GM19397 (cell line): ENCODE data around the gene DHRS1.

ENCODE experiments used
- ATAC-seq: cut with Tn5 transposase; IDR thresholded peaks from one replicate; pipeline ENCODE4 v1.9.1; 2021; ENCODE audit warnings: mild to moderate bottlenecking, moderate library complexity; ENCODE audit not compliant: unreplicated experiment

The DHRS1 gene

GRCh38 chr14:24268225-24268624 is 31.4 kb downstream of the DHRS1 start:
- no peak for ATAC-seq

DNA sequence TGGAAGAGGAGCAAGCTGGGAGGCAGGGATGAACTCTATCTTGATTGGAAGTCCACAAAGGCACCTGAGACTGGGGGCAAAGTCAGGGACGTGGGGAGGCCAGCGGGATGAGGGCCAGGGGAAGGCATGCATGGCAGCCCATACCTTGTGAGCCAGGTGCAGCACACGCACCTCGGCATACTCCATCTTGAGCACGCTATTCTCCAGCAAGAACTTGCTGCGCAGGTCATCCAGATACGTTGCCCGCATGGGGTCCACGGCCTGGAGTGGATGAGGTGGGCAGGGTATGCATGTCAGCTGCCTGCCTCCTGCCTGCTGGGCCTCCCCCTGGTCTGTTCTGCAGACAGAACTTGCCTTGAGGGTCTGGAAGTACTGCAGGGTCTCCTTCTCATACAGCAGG is 32.1 kb downstream of the DHRS1 start:
- ATAC-seq, result no peak

DNA sequence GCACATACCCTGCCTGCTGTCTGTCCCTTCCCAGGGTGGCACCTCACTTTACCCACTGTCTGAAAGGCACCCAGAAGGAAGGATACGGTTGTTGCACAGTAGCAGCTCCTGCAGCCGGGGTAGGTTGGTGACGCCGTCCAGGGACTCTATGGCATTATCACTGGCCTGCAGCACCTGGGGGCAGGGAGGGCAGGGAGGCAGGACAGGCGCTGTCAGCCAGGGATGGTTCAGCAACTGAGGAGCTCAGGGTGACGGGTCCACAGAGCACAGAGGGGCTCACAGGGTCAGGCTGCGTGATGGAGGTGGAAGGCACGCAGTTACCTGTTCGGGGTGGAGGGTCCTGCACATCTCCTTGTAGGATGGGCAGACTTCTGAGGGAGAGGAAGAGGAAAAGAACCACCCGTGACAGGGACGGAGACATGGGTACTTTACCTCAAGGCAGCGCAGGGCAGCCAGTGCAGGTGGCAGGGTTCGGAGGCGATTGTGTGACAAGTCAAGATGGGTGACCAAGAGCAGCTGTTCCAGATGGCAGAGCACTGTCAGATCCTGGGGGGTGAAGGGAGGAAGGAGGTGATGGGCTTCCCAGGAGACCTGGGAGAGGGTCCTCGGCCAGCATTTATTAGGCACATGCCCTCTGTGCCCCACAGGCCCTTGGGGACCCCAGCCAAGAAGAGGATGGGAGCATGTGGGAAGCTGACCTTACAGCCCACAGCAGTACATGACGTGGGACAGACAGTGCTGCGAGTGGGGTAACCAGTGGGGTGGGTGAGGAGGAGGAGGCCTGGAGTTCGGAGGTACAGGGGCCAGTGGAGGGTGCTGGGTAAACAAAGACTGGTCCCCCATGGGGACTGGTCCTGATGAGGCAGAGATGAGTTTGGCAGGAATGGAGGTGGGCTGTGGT is 33.0 kb downstream of the DHRS1 start:
- ATAC-seq, result no peak

DNA sequence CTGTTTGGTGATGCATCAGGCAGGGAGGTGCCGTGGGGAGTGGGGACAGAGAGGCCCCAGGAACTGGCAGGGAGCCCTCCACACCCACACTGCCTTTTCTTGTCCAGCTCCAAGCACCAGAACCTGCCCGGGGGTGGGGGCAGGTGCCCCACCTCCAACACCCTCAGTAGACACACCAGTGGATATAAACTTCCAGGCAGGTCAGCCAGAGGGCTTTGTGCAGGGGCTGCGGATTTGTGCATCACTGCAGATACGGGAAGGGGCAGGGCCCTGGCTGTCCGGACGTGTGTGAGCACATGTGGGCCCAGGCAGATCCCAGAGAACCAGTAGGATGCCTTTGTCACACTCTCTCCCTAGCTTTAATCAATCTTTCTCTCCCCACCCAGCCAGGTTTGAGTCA is 35.3 kb downstream of the DHRS1 start:
- ATAC-seq, result no peak

GRCh38 chr14:24263848-24264247 is 35.7 kb downstream of the DHRS1 start:
- ATAC-seq, result no peak

GRCh38 chr14:24262821-24263733 is 36.5 kb downstream of the DHRS1 start, which contains the start of gene TGM1:
Gene TGM1, minus strand, starts transcription at chr14:24263177. Its CDS starts 825 bp downstream, at chr14:24262352.
- no peak for ATAC-seq

- ATAC-seq, result no peak
Measured at GRCh38 chr14:24261969-24262327, 37.6 kb downstream of the DHRS1 start.

DNA sequence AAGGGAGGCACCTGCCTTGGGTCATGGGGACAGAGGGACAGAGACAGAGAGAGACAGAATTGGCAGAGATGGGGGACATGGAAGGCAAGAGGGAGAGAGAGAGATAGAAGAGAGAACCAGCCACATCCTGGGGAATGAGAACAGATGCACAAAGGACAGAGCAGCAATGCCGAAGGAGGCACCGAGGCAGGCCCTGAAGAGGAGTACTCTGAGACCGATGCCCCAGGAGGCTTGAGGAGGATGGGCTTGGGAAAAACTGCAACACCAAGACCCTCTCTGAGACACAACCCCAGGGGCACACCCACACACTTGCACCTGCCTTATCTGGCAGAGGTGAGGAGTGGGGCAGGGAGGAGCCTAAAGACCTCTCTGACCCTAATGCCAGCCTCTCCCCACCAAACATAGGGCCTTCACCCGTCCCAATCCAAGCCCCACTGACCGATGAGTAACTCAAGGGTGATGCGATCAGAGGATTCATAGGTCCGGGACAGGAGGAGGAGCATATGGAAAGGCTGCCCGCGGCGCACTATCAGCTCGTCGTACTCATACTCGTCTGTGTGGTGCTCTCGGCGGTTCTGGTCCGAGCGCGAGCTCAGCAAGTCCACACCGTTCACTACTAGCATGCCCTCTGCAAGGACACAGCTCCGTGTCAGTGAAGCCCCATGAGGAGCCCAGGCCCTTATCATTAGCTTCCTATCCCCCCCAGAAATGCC is 38.2 kb downstream of the DHRS1 start:
- no peak for ATAC-seq

- ATAC-seq, result no peak
Measured at GRCh38 chr14:24260780-24261157, 38.8 kb downstream of the DHRS1 start.

GRCh38 chr14:24260026-24260779 is 39.4 kb downstream of the DHRS1 start:
- no peak for ATAC-seq

- ATAC-seq, result no peak
Measured at GRCh38 chr14:24259282-24260025, 40.1 kb downstream of the DHRS1 start.

DNA sequence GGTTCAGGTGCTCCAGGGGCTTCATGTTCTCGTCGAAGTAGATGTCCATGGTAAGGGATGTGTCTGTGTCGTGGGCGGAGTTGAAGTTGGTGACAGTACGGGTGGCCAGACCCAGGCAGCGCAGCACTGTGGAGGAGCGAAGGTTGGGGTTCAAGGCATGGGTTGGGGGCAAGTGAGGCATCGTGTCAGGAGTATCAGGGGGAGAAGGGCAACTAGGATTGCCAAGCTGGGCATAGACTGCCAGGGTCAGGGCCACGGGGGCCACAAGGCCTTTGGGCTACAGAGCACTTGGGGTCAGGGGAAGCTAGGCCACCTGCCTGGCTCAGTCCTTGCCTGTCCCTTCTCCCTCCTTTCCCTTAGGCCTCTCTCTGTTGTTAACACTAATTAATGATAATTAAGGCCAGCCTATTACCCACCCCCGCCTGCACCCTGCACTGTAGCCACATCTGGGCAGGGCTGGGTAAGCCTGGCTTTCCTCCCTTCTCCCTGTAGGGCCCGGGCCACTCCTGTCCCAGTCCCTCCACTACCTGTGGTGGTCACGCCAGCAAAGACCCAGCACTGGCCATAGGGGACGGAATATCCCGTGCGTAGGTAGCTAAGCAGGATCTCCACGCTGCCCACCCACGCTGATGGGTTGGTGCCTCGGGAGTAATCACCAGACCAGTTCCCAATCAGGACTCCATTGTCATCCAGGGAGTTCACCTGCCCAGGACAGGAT is 40.9 kb downstream of the DHRS1 start:
- no peak for ATAC-seq

- no peak for ATAC-seq
Measured at GRCh38 chr14:24258119-24258518, 41.5 kb downstream of the DHRS1 start.

DNA sequence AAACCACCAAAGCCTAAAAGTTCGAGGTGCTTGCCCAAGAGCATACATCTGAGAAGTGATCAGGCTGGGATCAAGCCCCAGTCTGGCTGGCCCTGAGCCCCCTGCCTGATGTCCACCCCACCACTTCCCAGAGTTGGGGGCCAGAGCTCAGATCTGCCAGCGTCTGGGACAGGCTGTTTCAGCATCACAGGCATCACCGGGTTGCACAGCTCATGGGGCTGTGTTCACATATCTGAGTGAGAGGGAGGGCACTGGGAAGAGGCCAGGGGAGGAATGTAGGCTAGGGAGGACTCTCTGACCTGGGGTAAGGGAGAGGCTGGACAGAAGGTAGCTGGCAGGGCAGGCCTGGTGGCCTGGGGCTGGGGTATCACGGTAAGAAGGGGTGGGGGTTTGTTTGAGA is 42.6 kb downstream of the DHRS1 start:
- no peak for ATAC-seq

- no peak for ATAC-seq
Measured at GRCh38 chr14:24255931-24256711, 43.5 kb downstream of the DHRS1 start.

- ATAC-seq, result no peak
Measured at GRCh38 chr14:24255438-24255837, 44.1 kb downstream of the DHRS1 start.

DNA sequence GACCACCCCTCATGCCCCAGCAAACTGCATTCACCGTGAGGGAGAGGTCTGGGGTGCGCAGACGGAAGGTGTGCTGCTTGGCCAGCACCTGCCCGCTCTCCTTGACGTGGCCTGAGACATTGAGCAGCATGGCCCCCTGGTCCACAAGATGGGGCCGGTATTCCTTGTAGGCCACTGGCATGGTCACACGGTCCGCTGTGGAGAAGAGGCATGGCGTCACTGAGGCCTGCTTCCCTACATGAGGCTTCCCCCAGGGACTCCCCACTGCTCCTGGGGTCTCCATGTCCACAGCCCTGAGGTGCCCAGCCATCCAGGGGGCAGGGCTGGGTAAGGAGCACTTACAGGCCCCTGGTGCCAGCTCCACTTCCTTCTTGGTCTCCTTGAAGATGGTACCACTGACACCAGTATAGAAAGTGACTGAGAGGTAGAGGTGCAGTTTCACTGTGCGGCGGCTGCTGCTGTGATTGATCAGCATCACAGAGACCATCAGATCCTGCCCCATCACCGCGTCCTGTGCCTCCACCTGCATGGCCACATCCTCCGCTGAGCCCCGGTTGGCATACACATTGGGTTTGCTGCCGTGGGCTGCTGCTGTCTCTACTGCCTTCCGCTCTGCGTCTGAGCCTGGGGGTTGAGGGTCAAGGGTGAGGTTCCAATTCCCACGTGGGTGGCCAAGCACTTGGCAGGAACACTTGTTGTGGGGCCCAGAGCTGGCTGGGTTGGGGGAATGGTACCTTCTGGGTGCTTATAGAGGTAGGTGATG is 44.8 kb downstream of the DHRS1 start:
- ATAC-seq, result no peak

GRCh38 chr14:24253936-24254335 is 45.6 kb downstream of the DHRS1 start:
- no peak for ATAC-seq
